Common myeloid progenitor, CD34-positive (primary cell): Measurements from ENCODE around the gene GMNN.
"Not testable (repeated sequence)": the region's sequence is repeated elsewhere in the genome, so short reads cannot be mapped to it uniquely, and the experiment has no call there.

Experiments
- CTCF ChIA-PET: fragments of 350-600 bp; sonication (Branson Sonifier 250); formaldehyde crosslinking; loops from one replicate; lab custom pipeline; 2021; ENCODE audit warnings: antibody characterized with exemption; lab: Charles Lee
- POLR2A ChIA-PET: fragments of 350-600 bp; sonication (Branson Sonifier 250); formaldehyde crosslinking; loops from one replicate; lab custom pipeline; 2021; ENCODE audit warnings: antibody characterized with exemption; lab: Charles Lee
- DNase-seq, 3 donors: peaks; one replicate each; pipeline versions ENCODE4 v3.0.0 to v3.0.0-alpha.2; 2013
- H3K27ac ChIP-seq, 2 experiments: 1 replicate in 1 of 2; 2 replicates in 1 of 2; pipeline ENCODE4 v1.7.0; 2013; ENCODE audit warnings: inconsistent platforms in 2 of 2, low read length in 2 of 2, mild to moderate bottlenecking in 2 of 2, low read depth in 1 of 2, moderate library complexity in 1 of 2; ENCODE audit not compliant: severe bottlenecking in 2 of 2, insufficient read depth in 1 of 2, poor library complexity in 1 of 2
- H3K27me3 ChIP-seq, 5 experiments: replicated peaks in 2 of 5; 1 replicate in 3 of 5; 2 replicates in 2 of 5; pipeline versions ENCODE4 v1.6.1 to v1.7.0; 2013; ENCODE audit warnings: low read length in 4 of 5, mild to moderate bottlenecking in 2 of 5, moderate library complexity in 2 of 5, inconsistent platforms in 1 of 5; ENCODE audit not compliant: insufficient read depth in 5 of 5, control insufficient read depth in 4 of 5
- H3K36me3 ChIP-seq, 4 experiments: 1 replicate in 2 of 4; 2 replicates in 2 of 4; pipeline versions ENCODE4 v1.6.1 to v1.7.0; 2013; ENCODE audit warnings: low read length in 3 of 4, control low read depth in 1 of 4, mild to moderate bottlenecking in 1 of 4; ENCODE audit not compliant: control insufficient read depth in 4 of 4, insufficient read depth in 4 of 4
- H3K4me1 ChIP-seq, 4 experiments: 1 replicate in 3 of 4; 2 replicates in 1 of 4; pipeline versions ENCODE4 v1.6.1 to v1.7.1; 2013; ENCODE audit warnings: low read length in 3 of 4, mild to moderate bottlenecking in 3 of 4, control low read depth in 1 of 4, inconsistent platforms in 1 of 4, moderate library complexity in 1 of 4; ENCODE audit not compliant: control insufficient read depth in 4 of 4, insufficient read depth in 4 of 4; ENCODE audit errors: control extremely low read depth in 1 of 4
- H3K4me3 ChIP-seq, 7 experiments: 1 replicate in 4 of 7; 2 replicates in 3 of 7; pipeline versions ENCODE4 v1.5.1 to v1.7.0; 2013; ENCODE audit warnings: mild to moderate bottlenecking in 7 of 7, low read length in 6 of 7, moderate library complexity in 6 of 7, inconsistent platforms in 2 of 7, low read depth in 2 of 7, control low read depth in 1 of 7; ENCODE audit not compliant: insufficient read depth in 4 of 7, control insufficient read depth in 1 of 7; ENCODE audit errors: extremely low read depth in 1 of 7
- H3K9me3 ChIP-seq, 5 experiments: 1 replicate in 4 of 5; 2 replicates in 1 of 5; pipeline versions ENCODE4 v1.6.1 to v1.7.1; 2013; ENCODE audit warnings: low read length in 4 of 5, mild to moderate bottlenecking in 2 of 5, inconsistent platforms in 1 of 5, low read depth in 1 of 5, moderate library complexity in 1 of 5; ENCODE audit not compliant: control insufficient read depth in 4 of 5, insufficient read depth in 2 of 5; ENCODE audit errors: control extremely low read depth in 1 of 5
- WGBS: methylation state at CpG from one replicate; pipeline ENCODE4 v1.1.5; 2013; ENCODE audit not compliant: insufficient coverage; 5-methylcytosine and 5-hydroxymethylcytosine counted together

The GMNN gene

GRCh38 chr6:24740861-24741260 is 33.9 kb upstream of the GMNN start:
- POLR2A ChIA-PET: no interaction called here
- H3K27me3 ChIP-seq: no peaks in the 10 kb centered on the region
- CTCF ChIA-PET: interaction anchor here (1.3 kb wide), 1 partner anchor 12 kb away, joined by 3 read pairs; no protein-coding TSS in a partner anchor
- no peak overlapping the region for H3K4me3 ChIP-seq
- H3K4me1 ChIP-seq: peaks cover 0 to 7% (median 0%) of the 10 kb centered on the region in 4 experiments
- no peak overlapping the region for H3K27ac ChIP-seq
- H3K36me3 ChIP-seq: no peaks in the 10 kb centered on the region
- DNase-seq: no peak
- peaks cover 0 to 2% (median 0%) of the 10 kb centered on the region in 5 experiments for H3K9me3 ChIP-seq

GRCh38 chr6:24742216-24742738 is 32.5 kb upstream of the GMNN start:
- Histone ChIP-seq H3K27ac (no peak overlapping the region), H3K27me3 (no peaks in the 10 kb centered on the region), H3K9me3 (peaks cover 0 to 2% (median 0%) of the 10 kb centered on the region in 5 experiments), H3K4me1 (peaks cover 0 to 7% (median 0%) of the 10 kb centered on the region in 4 experiments), H3K36me3 (no peaks in the 10 kb centered on the region), H3K4me3 (no peak overlapping the region)
- ChIA-PET CTCF (interaction anchor here (1.3 to 1.5 kb wide), 2 partner anchors 13 to 25 kb away, joined by 4 read pairs; no protein-coding TSS in a partner anchor), POLR2A (no interaction called here)
- WGBS: 70% methylated on average over 4 of the region's 5 CpGs
- no peak for DNase-seq

GRCh38 chr6:24743265-24743943 is 31.3 kb upstream of the GMNN start:
- DNase-seq: peak in 2 of 3 donors; percentile 58 to 60
- Histone ChIP-seq H3K4me1 (peaks cover 0 to 7% (median 0%) of the 10 kb centered on the region in 4 experiments), H3K4me3 (no peak overlapping the region), H3K27ac (no peak overlapping the region), H3K36me3 (no peaks in the 10 kb centered on the region), H3K27me3 (no peaks in the 10 kb centered on the region), H3K9me3 (peaks cover 0 to 2% (median 0%) of the 10 kb centered on the region in 5 experiments)
- ChIA-PET CTCF (interaction anchor here (1.3 to 1.5 kb wide), 2 partner anchors 14 to 24 kb away, joined by 4 read pairs; no protein-coding TSS in a partner anchor), POLR2A (no interaction called here)
- WGBS: 86% methylated on average over 2 of the region's 2 CpGs

DNA sequence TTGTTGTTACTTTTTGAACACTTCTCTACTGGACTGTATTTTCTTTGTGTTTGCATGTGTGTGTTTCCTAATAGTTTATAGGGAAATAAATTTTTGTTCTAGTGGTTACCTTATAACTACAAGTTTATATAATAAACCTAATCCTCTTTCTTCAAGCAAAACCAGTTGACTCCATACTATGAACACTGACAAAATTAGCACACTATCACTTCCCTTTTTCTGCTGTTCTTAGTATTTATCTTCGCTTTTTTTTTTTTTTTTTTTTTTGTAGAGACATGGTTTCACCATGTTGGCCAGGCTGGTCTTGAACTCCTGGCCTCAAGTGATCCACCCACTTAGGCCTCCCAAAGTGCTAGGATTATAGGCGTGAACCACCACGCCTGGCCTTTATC is 30.8 kb upstream of the GMNN start:
- Histone ChIP-seq H3K9me3 (peaks cover 0 to 2% (median 0%) of the 10 kb centered on the region in 5 experiments), H3K4me1 (peaks cover 0 to 7% (median 0%) of the 10 kb centered on the region in 4 experiments), H3K4me3 (no peak overlapping the region), H3K27me3 (no peaks in the 10 kb centered on the region), H3K27ac (no peak overlapping the region), H3K36me3 (no peaks in the 10 kb centered on the region)
- DNase-seq: peak in 2 of 3 donors; percentile 37 to 44
- CTCF ChIA-PET: interaction anchor here (1.1 to 2.5 kb wide), 2 partner anchors 10 to 23 kb away, joined by 4 to 10 read pairs; no protein-coding TSS in a partner anchor
- POLR2A ChIA-PET: no interaction called here
- WGBS: no CpG with 5 or more reads among the region's 3 CpGs

GRCh38 chr6:24744911-24745310 is 29.8 kb upstream of the GMNN start:
- Histone ChIP-seq H3K9me3 (peaks cover 0 to 2% (median 0%) of the 10 kb centered on the region in 5 experiments), H3K27ac (no peak overlapping the region), H3K36me3 (no peaks in the 10 kb centered on the region), H3K27me3 (no peaks in the 10 kb centered on the region), H3K4me1 (peaks cover 0 to 9% (median 2%) of the 10 kb centered on the region in 4 experiments), H3K4me3 (no peak overlapping the region)
- ChIA-PET POLR2A (no interaction called here), CTCF (interaction anchor here (0.9 to 2.5 kb wide), 5 partner anchors 9 to 164 kb away, joined by 3 to 10 read pairs (median 4); no protein-coding TSS in a partner anchor)
- DNase-seq: no peak
- WGBS: 61% methylated on average over 3 of the region's 5 CpGs

DNA sequence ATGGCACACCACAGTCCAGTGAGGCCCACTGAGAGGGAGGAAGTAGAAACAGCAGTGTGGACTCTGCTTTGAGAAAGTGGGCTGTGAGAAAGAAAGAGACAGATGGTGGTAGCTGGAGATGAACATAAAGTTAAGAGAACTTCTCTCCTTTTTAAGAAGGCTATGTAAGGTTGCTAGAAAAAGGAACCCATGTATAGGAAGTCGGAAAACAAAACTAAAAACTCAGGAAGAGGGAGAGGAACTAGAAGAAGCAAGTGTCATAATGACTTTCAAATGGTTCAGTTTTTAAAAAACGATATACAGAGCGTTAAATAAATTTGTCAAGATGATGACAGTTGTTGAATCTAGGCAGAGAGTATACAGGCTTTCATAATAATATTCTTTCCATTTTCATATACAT is 25.4 kb upstream of the GMNN start:
- H3K27ac ChIP-seq: no peak overlapping the region
- H3K9me3 ChIP-seq: no peaks in the 10 kb centered on the region
- H3K4me3 ChIP-seq: no peak overlapping the region
- POLR2A ChIA-PET: no interaction called here
- H3K27me3 ChIP-seq: no peaks in the 10 kb centered on the region
- 40% methylated on average over 1 of the region's 3 CpGs for WGBS
- peak in 1 of 3 donors; percentile 23 for DNase-seq
- CTCF ChIA-PET: interaction anchor here (1.2 kb wide), 1 partner anchor 12 kb away, joined by 4 read pairs; no protein-coding TSS in a partner anchor
- peaks cover 0 to 6% (median 1%) of the 10 kb centered on the region in 4 experiments for H3K4me1 ChIP-seq
- no peaks in the 10 kb centered on the region for H3K36me3 ChIP-seq

DNA sequence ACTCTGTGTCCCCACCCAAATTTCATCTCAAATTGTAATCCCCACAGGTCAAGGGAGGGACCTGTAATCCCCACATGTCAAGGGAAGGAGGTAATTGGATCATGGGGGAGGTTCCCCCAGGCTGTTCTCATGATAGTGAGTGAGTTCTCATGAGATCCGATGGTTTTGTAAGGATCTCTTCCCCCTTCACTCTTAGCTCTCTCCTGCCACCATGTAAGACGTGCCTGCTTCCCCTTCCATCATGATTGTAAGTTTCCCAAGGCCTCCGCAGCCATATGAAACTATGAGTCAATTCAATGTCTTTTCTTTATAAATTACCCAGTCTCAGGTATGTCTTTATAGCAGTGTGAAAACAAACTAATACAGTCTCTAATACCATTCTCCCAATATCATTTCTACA is 23.9 kb upstream of the GMNN start:
- WGBS: 100% methylated on average over 2 of the region's 3 CpGs
- H3K27me3 ChIP-seq, H3K9me3 ChIP-seq, H3K4me1 ChIP-seq, DNase-seq, H3K4me3 ChIP-seq, POLR2A ChIA-PET, CTCF ChIA-PET, H3K36me3 ChIP-seq, H3K27ac ChIP-seq: not testable (repeated sequence)
